Parathyroid adenoma (tissue), 2 donors: ENCODE measurements around the gene LIMS2.

Source experiments
- H2AFZ ChIP-seq: fragments of 300-600 bp; sonication (generic); one replicate; pipeline ENCODE4 v1.7.0; 2017; ENCODE audit warnings: antibody characterized with exemption, mild to moderate bottlenecking
- H3K27ac ChIP-seq: fragments of 300-600 bp; sonication (generic); one replicate; pipeline ENCODE4 v1.7.0; 2017
- H3K27me3 ChIP-seq: fragments of 300-600 bp; sonication (generic); one replicate; pipeline ENCODE4 v1.7.0; 2017; ENCODE audit warnings: low read length; ENCODE audit not compliant: control insufficient read depth, insufficient read depth
- H3K36me3 ChIP-seq: fragments of 300-600 bp; sonication (generic); one replicate; pipeline ENCODE4 v1.7.0; 2017; ENCODE audit warnings: low read length; ENCODE audit not compliant: control insufficient read depth, insufficient read depth
- H3K4me1 ChIP-seq: fragments of 300-600 bp; sonication (generic); one replicate; pipeline ENCODE4 v1.7.0; 2017; ENCODE audit warnings: control low read depth
- H3K4me2 ChIP-seq: fragments of 300-600 bp; sonication (generic); one replicate; pipeline ENCODE4 v1.7.0; 2017; ENCODE audit warnings: low read length
- H3K4me3 ChIP-seq: fragments of 300-600 bp; sonication (generic); one replicate; pipeline ENCODE4 v1.7.0; 2017; ENCODE audit warnings: low read depth, low read length
- H3K79me2 ChIP-seq: fragments of 300-600 bp; sonication (generic); one replicate; pipeline ENCODE4 v1.7.0; 2017; ENCODE audit warnings: control low read depth
- H3K9ac ChIP-seq: fragments of 300-600 bp; sonication (generic); one replicate; pipeline ENCODE4 v1.7.0; 2017; ENCODE audit warnings: mild to moderate bottlenecking
- H3K9me3 ChIP-seq: fragments of 300-600 bp; sonication (generic); one replicate; pipeline ENCODE4 v1.7.0; 2017; ENCODE audit warnings: low read length; ENCODE audit not compliant: control insufficient read depth
- TF ChIP-seq, protein P1 (sequence below): fragments of 300-600 bp; sonication (generic); IDR thresholded peaks from one replicate; pipeline ENCODE4 v1.7.0; 2017; ENCODE audit warnings: antibody characterized with exemption, mild to moderate bottlenecking
- donor health status: primary hyperparathyroidism.

The LIMS2 gene

GRCh38 chr2:127678991-127679390 lies 3.7 kb upstream of the LIMS2 start:
- TF ChIP-seq, protein P1, sequence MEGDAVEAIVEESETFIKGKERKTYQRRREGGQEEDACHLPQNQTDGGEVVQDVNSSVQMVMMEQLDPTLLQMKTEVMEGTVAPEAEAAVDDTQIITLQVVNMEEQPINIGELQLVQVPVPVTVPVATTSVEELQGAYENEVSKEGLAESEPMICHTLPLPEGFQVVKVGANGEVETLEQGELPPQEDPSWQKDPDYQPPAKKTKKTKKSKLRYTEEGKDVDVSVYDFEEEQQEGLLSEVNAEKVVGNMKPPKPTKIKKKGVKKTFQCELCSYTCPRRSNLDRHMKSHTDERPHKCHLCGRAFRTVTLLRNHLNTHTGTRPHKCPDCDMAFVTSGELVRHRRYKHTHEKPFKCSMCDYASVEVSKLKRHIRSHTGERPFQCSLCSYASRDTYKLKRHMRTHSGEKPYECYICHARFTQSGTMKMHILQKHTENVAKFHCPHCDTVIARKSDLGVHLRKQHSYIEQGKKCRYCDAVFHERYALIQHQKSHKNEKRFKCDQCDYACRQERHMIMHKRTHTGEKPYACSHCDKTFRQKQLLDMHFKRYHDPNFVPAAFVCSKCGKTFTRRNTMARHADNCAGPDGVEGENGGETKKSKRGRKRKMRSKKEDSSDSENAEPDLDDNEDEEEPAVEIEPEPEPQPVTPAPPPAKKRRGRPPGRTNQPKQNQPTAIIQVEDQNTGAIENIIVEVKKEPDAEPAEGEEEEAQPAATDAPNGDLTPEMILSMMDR, result no peak
- no peak overlapping the region for H2AFZ ChIP-seq
- no peak overlapping the region for H3K4me3 ChIP-seq
- H3K79me2 ChIP-seq, result no peaks in the 10 kb centered on the region
- H3K4me2 ChIP-seq, result no peak overlapping the region
- no peaks in the 10 kb centered on the region for H3K9me3 ChIP-seq
- no peaks in the 10 kb centered on the region for H3K27me3 ChIP-seq
- H3K4me1 ChIP-seq, result peaks cover 6% of the 10 kb centered on the region
- no peak overlapping the region for H3K27ac ChIP-seq
- H3K9ac ChIP-seq, result no peak overlapping the region
- H3K36me3 ChIP-seq, result no peaks in the 10 kb centered on the region

GRCh38 chr2:127678531-127678930 lies 3.2 kb upstream of the LIMS2 start:
- Histone ChIP-seq H3K4me1 (peaks cover 6% of the 10 kb centered on the region), H3K27me3 (no peaks in the 10 kb centered on the region), H2AFZ (no peak overlapping the region), H3K27ac (no peak overlapping the region), H3K4me2 (no peak overlapping the region), H3K79me2 (no peaks in the 10 kb centered on the region), H3K4me3 (no peak overlapping the region), H3K9me3 (no peaks in the 10 kb centered on the region), H3K9ac (no peak overlapping the region), H3K36me3 (no peaks in the 10 kb centered on the region)
- TF ChIP-seq, protein P1, result no peak

DNA sequence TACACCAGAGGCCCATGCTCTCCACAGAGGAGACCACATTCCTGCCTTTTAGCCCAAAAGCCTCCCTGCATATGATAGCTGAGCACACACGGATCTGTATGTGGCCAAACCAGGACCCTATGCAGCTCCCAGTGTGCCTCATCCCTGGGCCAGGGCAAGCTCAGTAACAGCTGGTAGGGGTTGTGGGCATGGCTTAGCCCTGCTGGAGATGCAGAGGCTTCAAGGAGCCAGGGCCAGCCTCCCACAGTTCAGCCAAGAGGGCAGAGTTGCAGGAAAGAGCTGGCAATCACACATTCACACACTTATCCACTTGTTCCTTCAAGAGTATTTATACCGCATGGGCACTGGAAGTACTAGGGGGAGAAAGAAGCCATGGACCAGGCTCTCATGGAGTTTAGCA lies 1.6 kb upstream of the LIMS2 start:
- Histone ChIP-seq H3K4me2 (no peak overlapping the region), H3K27ac (no peak overlapping the region), H3K4me3 (no peak overlapping the region), H3K9ac (no peak overlapping the region), H3K27me3 (no peaks in the 10 kb centered on the region), H3K4me1 (peaks cover 6% of the 10 kb centered on the region), H2AFZ (no peak overlapping the region), H3K9me3 (no peaks in the 10 kb centered on the region), H3K36me3 (no peaks in the 10 kb centered on the region), H3K79me2 (no peaks in the 10 kb centered on the region)
- TF ChIP-seq, protein P1, result no peak

- Histone ChIP-seq H3K27me3 (no peaks in the 10 kb centered on the region), H3K36me3 (no peaks in the 10 kb centered on the region), H3K9me3 (no peaks in the 10 kb centered on the region), H3K4me1 (peaks cover 6% of the 10 kb centered on the region), H2AFZ (peak overlapping the region; percentile 78), H3K4me3 (peak overlapping the region; percentile 22), H3K79me2 (no peaks in the 10 kb centered on the region), H3K27ac (no peak overlapping the region), H3K9ac (no peak overlapping the region), H3K4me2 (peak overlapping the region; percentile 57)
- TF ChIP-seq, protein P1, result no peak
Observed at GRCh38 chr2:127674241-127675209, 805 bp downstream of the LIMS2 start.
